GM19463 (cell line): ENCODE measurements around the gene MMP28.

Experiments used
- ATAC-seq: cut with Tn5 transposase; IDR thresholded peaks from one replicate; pipeline ENCODE4 v1.9.1; 2021; ENCODE audit warnings: mild to moderate bottlenecking, moderate library complexity; ENCODE audit not compliant: unreplicated experiment

Gene MMP28

DNA sequence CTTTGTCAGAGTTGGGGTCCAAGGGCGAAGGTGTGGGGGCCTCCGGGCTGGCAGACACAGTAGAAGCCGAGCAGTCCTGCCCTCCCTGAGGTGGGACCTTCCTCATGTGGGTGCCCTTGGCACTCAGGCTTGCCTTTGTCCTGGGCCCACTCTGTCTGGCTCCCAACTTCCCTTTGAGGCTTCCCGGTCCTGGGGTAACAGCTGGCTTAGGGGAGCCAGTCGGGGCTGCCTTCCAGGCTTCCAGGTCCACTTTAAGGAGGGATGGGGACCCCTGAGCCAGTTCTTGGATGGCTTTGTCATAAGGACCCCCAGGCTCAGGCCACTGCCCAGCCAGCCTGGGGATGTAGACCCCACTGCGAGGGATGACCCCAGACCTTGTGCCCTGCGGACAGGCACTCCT lies 50.2 kb downstream of the MMP28 start:
- no peak for ATAC-seq

- no peak for ATAC-seq
These were observed 50.6 kb downstream of the MMP28 start for GRCh38 chr17:35744830-35745229.

- ATAC-seq: no peak
These were observed 51.7 kb downstream of the MMP28 start for GRCh38 chr17:35743626-35744328.

GRCh38 chr17:35742896-35743477 lies 52.5 kb downstream of the MMP28 start:
- ATAC-seq: no peak

- ATAC-seq: no peak
These were observed 52.9 kb downstream of the MMP28 start for GRCh38 chr17:35742496-35742895.

- ATAC-seq: no peak
These were observed 54.2 kb downstream of the MMP28 start for GRCh38 chr17:35740997-35741931.

GRCh38 chr17:35740216-35740615 lies 55.2 kb downstream of the MMP28 start:
- no peak for ATAC-seq

GRCh38 chr17:35738519-35739133 lies 56.8 kb downstream of the MMP28 start:
- ATAC-seq: no peak

DNA sequence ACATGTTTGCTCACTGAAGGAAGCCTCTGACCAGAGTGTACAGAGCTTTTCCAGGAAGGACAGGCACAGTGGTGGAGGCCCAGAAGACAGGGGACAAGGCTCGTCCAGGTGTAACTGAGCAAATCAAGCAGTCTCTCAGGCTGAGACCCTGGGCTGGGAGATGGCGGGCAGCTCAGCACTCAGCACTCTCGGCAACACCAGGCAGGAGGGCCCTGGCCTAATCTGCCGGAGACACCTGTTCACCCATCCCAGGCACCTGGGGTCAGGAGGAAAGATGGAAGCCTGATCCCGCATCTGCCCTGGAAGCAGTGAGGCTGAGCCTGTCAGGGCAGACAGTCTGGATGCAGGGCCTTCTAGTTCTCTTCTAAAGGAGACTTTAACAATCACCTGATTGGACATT lies 59.2 kb downstream of the MMP28 start:
- no peak for ATAC-seq

DNA sequence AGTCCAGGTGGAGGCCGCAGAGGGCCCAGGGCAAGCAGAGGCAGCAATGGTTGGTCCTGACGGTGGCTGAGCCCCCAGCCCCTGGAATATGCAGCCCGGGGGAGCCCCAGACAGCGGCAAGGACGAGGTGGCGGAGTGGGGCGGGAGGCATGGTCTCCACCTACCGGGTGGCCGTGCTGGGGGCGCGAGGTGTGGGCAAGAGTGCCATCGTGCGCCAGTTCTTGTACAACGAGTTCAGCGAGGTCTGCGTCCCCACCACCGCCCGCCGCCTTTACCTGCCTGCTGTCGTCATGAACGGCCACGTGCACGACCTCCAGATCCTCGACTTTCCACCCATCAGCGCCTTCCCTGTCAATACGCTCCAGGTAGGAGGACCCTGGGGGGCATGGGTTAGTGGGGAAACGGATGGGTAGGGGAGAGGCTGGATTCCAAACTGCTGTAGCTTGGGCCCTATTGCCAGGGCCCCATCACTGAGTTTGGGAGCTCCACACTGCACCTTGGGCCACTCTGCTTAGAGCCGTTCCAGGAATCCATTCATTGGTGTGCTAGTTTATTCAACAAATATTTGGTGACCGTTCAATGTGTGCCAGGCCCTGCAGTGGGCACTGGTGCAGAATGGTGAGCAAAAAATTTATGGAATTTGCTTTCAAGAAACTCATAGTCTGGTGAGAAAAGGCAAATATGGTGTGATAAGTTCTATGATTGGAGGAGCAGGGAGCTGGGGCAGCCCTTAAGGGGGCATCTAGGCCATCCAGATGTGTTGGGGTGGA lies 60.2 kb downstream of the MMP28 start:
- no peak for ATAC-seq

- ATAC-seq: no peak
These were observed 61.0 kb downstream of the MMP28 start for GRCh38 chr17:35734396-35734795.

GRCh38 chr17:35733366-35733765 lies 62.1 kb downstream of the MMP28 start:
- ATAC-seq: no peak

DNA sequence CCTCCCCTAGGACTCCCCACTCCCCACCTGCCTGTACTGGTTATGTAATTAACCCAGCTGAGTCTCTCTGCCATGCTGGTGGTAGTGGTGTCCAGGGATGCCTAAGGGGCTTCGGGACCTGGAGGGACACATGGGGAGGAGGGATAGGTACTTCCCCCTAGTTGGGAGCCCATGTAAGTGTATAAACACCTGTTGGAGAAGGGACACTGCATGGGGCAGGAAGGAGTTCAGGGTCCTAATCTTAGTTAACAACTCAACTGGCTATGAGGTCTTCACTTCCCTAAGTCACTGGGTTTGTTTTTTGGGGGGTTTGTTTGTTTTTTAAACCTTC lies 62.7 kb downstream of the MMP28 start:
- no peak for ATAC-seq

- ATAC-seq: no peak
These were observed 63.3 kb downstream of the MMP28 start for GRCh38 chr17:35731917-35732805.

DNA sequence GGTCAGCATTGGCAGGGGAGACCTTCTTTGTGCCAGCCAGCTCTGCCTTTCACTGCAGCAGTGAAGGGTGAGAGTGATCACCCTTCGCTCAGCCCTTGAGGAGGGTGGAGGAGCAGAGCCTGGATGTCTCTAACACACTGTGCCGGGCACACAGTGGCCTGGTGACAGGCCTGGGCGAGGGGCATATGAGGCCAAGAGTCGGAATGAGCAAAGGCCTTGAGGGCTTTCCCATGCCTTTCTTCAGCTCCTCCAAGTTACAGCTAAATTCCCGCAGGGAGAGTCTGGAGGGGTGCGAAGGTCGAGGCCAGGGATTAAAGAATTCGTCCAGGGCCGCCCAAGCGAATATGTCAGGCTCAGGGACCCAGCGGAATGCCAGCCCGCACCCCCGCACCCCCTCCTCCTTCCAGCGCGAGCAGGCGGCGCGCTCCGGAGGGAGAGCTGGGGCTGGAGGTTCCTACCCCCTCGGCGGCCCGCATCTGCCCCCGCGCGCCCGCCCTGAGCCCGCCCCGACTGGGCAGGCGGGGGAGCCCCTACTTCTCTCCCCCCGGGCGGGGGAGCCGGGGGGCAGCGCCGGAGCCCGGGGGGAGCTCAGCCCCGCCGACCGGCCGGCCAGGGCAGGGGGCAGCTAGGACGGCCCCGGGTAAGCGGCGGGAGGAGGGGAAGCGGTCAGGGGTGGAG lies 64.1 kb downstream of the MMP28 start, which contains the start of gene RASL10B:
RASL10B (plus strand) TSS at position 401 of the 678 bp plus-strand sequence. CDS start 3,546 bp downstream, outside the sequence.
- no peak for ATAC-seq

DNA sequence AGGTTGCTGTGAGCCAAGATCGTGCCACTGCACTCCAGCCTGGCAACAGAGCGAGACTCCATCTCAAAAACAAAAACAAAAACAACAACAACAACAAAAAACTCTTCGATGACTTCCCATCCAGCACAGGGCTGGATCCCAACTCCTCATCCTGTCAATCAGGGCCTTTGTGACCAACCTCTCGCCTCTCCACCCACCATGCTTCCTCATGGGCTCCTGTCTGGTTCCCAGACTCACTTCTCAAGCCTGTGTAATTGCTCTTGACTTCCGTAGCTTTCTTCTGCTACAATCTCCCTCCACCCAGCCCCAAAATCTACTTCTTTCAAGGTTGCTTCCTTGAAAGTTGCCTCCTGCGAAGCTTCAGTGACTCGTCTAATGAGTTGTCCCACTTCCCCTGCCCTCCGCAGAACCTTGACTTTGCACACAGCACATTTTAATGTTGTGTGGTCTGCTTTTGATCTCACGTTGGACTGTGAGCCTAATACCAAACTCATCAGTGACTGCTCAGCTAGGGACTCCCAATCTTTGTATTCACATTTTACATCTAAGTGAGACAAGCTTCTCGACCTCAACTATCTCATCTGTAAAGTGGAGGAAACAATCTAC lies 64.9 kb downstream of the MMP28 start:
- ATAC-seq: no peak

- no peak for ATAC-seq
These were observed 66.0 kb downstream of the MMP28 start for GRCh38 chr17:35729405-35729833.

- ATAC-seq: no peak
These were observed 66.9 kb downstream of the MMP28 start for GRCh38 chr17:35728551-35728950.

GRCh38 chr17:35727635-35728034 lies 67.8 kb downstream of the MMP28 start:
- ATAC-seq: no peak
